Measurements from ENCODE around the gene TAGAP.

Gene TAGAP

DNA sequence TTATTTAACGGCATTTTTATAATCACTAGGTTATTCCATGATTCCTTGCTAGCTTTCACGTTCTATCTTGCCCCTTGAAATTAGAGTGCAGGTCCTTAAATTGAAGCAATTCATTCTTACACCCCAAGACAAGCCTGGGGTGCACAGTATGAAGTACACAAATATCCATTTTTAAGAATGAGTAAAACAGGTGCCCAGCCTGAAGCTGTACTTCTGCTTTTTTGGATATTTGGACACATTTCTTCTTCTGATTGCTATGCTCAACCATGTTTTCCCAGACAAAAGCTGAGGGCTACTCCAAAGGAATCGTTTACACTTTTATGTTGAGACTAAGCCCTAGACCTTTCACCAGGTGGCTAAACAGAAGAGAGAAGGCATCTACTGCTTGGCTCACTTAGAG lies 7.9 kb upstream of the TAGAP start:
- no peak overlapping the region for H2BK12ac ChIP-seq (ENCODE audit: low read length)
- DNase-seq (ENCODE audit: low spot score) = no peak
- no peaks in the 10 kb centered on the region for H3K36me3 ChIP-seq (replicated peaks in 1 of 2; ENCODE audit: control insufficient read depth in 2 of 2, insufficient read depth in 2 of 2, low read length in 2 of 2)
- no peak overlapping the region for H3K4me3 ChIP-seq (ENCODE audit: low read length in 2 of 2)
- no peak overlapping the region for H3K4ac ChIP-seq (ENCODE audit: low read length)
- no peak overlapping the region for H3K9ac ChIP-seq (ENCODE audit: low read depth, low read length, poor library complexity)
- H3K23ac ChIP-seq (ENCODE audit: low read depth, low read length, poor library complexity) = no peak overlapping the region
- H3K4me1 ChIP-seq (ENCODE audit: control insufficient read depth in 2 of 2, insufficient read depth in 1 of 2, low read depth in 1 of 2, low read length in 2 of 2) = no peaks in the 10 kb centered on the region
- no peak overlapping the region for H2BK5ac ChIP-seq (ENCODE audit: low read length)
- no peak overlapping the region for H4K91ac ChIP-seq (ENCODE audit: low read depth, low read length, poor library complexity)
- H3K18ac ChIP-seq (ENCODE audit: low read length) = no peak overlapping the region
- no peak overlapping the region for H2AK5ac ChIP-seq (ENCODE audit: low read depth, low read length)
- WGBS, 2 donors (ENCODE audit: extremely low coverage in 2 of 2, insufficient read length in 2 of 2, insufficient replicate concordance in 1 of 2) = no CpG with 5 or more reads among the region's 3 CpGs
- H2BK120ac ChIP-seq (ENCODE audit: low read depth, low read length) = no peak overlapping the region
- H3K14ac ChIP-seq (ENCODE audit: low read length) = no peak overlapping the region
- no peak overlapping the region for H2BK15ac ChIP-seq (ENCODE audit: low read length)
- no peak overlapping the region for H3K27ac ChIP-seq (replicated peaks; ENCODE audit: low read length)
- H3K9me3 ChIP-seq (replicated peaks in 1 of 2; ENCODE audit: control insufficient read depth in 2 of 2, insufficient read depth in 1 of 2, low read depth in 1 of 2, low read length in 2 of 2) = no peaks in the 10 kb centered on the region
- no peak overlapping the region for H3K4me2 ChIP-seq (ENCODE audit: insufficient read depth, low read length, poor library complexity, severe bottlenecking)
- no peaks in the 10 kb centered on the region for H3K79me1 ChIP-seq (ENCODE audit: low read depth, low read length)
- H2AFZ ChIP-seq (ENCODE audit: low read length) = no peak overlapping the region
- peaks cover 0 to 11% (median 0%) of the 10 kb centered on the region in 3 experiments for H3K27me3 ChIP-seq (ENCODE audit: control insufficient read depth in 3 of 3, insufficient read depth in 3 of 3, low read depth in 1 of 3, low read length in 3 of 3)
- no peak overlapping the region for H4K8ac ChIP-seq (ENCODE audit: low read depth, low read length)

- Histone ChIP-seq H4K91ac (ENCODE audit: low read depth, low read length, poor library complexity) (no peak overlapping the region), H4K8ac (ENCODE audit: low read depth, low read length) (no peak overlapping the region), H3K4ac (ENCODE audit: low read length) (no peak overlapping the region), H3K23ac (ENCODE audit: low read depth, low read length, poor library complexity) (no peak overlapping the region), H2BK5ac (ENCODE audit: low read length) (no peak overlapping the region), H3K4me1 (ENCODE audit: control insufficient read depth in 2 of 2, insufficient read depth in 1 of 2, low read depth in 1 of 2, low read length in 2 of 2) (no peaks in the 10 kb centered on the region), H2BK15ac (ENCODE audit: low read length) (no peak overlapping the region), H2AFZ (ENCODE audit: low read length) (no peak overlapping the region), H2BK12ac (ENCODE audit: low read length) (no peak overlapping the region), H2BK120ac (ENCODE audit: low read depth, low read length) (no peak overlapping the region), H3K79me1 (ENCODE audit: low read depth, low read length) (no peaks in the 10 kb centered on the region), H2AK5ac (ENCODE audit: low read depth, low read length) (no peak overlapping the region), H3K4me3 (ENCODE audit: low read length in 2 of 2) (no peak overlapping the region), H3K14ac (ENCODE audit: low read length) (no peak overlapping the region), H3K27ac (replicated peaks; ENCODE audit: low read length) (no peak overlapping the region), H3K27me3 (ENCODE audit: control insufficient read depth in 3 of 3, insufficient read depth in 3 of 3, low read depth in 1 of 3, low read length in 3 of 3) (peaks cover 0 to 8% (median 0%) of the 10 kb centered on the region in 3 experiments), H3K9me3 (replicated peaks in 1 of 2; ENCODE audit: control insufficient read depth in 2 of 2, insufficient read depth in 1 of 2, low read depth in 1 of 2, low read length in 2 of 2) (no peaks in the 10 kb centered on the region), H3K36me3 (replicated peaks in 1 of 2; ENCODE audit: control insufficient read depth in 2 of 2, insufficient read depth in 2 of 2, low read length in 2 of 2) (no peaks in the 10 kb centered on the region), H3K4me2 (ENCODE audit: insufficient read depth, low read length, poor library complexity, severe bottlenecking) (no peak overlapping the region), H3K18ac (ENCODE audit: low read length) (no peak overlapping the region), H3K9ac (ENCODE audit: low read depth, low read length, poor library complexity) (no peak overlapping the region)
- WGBS, 2 donors (ENCODE audit: extremely low coverage in 2 of 2, insufficient read length in 2 of 2, insufficient replicate concordance in 1 of 2) = no CpG with 5 or more reads among the region's 10 CpGs
- DNase-seq (ENCODE audit: low spot score) = no peak
Observed at GRCh38 chr6:159047891-159048685, 3.3 kb upstream of the TAGAP start.

- H2BK120ac ChIP-seq (ENCODE audit: low read depth, low read length) = no peak overlapping the region
- H3K27ac ChIP-seq (replicated peaks; ENCODE audit: low read length) = no peak overlapping the region
- H3K4ac ChIP-seq (ENCODE audit: low read length) = no peak overlapping the region
- H2AFZ ChIP-seq (ENCODE audit: low read length) = no peak overlapping the region
- H2AK5ac ChIP-seq (ENCODE audit: low read depth, low read length) = no peak overlapping the region
- no peaks in the 10 kb centered on the region for H3K9me3 ChIP-seq (replicated peaks in 1 of 2; ENCODE audit: control insufficient read depth in 2 of 2, insufficient read depth in 1 of 2, low read depth in 1 of 2, low read length in 2 of 2)
- no peak overlapping the region for H3K14ac ChIP-seq (ENCODE audit: low read length)
- no peak overlapping the region for H3K9ac ChIP-seq (ENCODE audit: low read depth, low read length, poor library complexity)
- H3K4me1 ChIP-seq (ENCODE audit: control insufficient read depth in 2 of 2, insufficient read depth in 1 of 2, low read depth in 1 of 2, low read length in 2 of 2) = no peaks in the 10 kb centered on the region
- no peak overlapping the region for H4K8ac ChIP-seq (ENCODE audit: low read depth, low read length)
- H3K36me3 ChIP-seq (replicated peaks in 1 of 2; ENCODE audit: control insufficient read depth in 2 of 2, insufficient read depth in 2 of 2, low read length in 2 of 2) = no peaks in the 10 kb centered on the region
- H3K4me3 ChIP-seq (ENCODE audit: low read length in 2 of 2) = no peak overlapping the region
- no peak overlapping the region for H2BK5ac ChIP-seq (ENCODE audit: low read length)
- no peak overlapping the region for H3K23ac ChIP-seq (ENCODE audit: low read depth, low read length, poor library complexity)
- H3K27me3 ChIP-seq (ENCODE audit: control insufficient read depth in 3 of 3, insufficient read depth in 3 of 3, low read depth in 1 of 3, low read length in 3 of 3) = peaks cover 0 to 16% (median 0%) of the 10 kb centered on the region in 3 experiments
- no peak overlapping the region for H3K18ac ChIP-seq (ENCODE audit: low read length)
- no peak overlapping the region for H2BK12ac ChIP-seq (ENCODE audit: low read length)
- no peak overlapping the region for H4K91ac ChIP-seq (ENCODE audit: low read depth, low read length, poor library complexity)
- no CpG with 5 or more reads among the region's 7 CpGs for WGBS, 2 donors (ENCODE audit: extremely low coverage in 2 of 2, insufficient read length in 2 of 2, insufficient replicate concordance in 1 of 2)
- H2BK15ac ChIP-seq (ENCODE audit: low read length) = no peak overlapping the region
- no peak for DNase-seq (ENCODE audit: low spot score)
- no peak overlapping the region for H3K4me2 ChIP-seq (ENCODE audit: insufficient read depth, low read length, poor library complexity, severe bottlenecking)
- H3K79me1 ChIP-seq (ENCODE audit: low read depth, low read length) = no peaks in the 10 kb centered on the region
Observed at GRCh38 chr6:159045801-159046200, 1.0 kb upstream of the TAGAP start.

GRCh38 chr6:159043947-159044346 lies 844 bp downstream of the TAGAP start:
- no peaks in the 10 kb centered on the region for H3K9me3 ChIP-seq (replicated peaks in 1 of 2; ENCODE audit: control insufficient read depth in 2 of 2, insufficient read depth in 1 of 2, low read depth in 1 of 2, low read length in 2 of 2)
- no CpG with 5 or more reads among the region's 7 CpGs for WGBS, 2 donors (ENCODE audit: extremely low coverage in 2 of 2, insufficient read length in 2 of 2, insufficient replicate concordance in 1 of 2)
- H2BK5ac ChIP-seq (ENCODE audit: low read length) = no peak overlapping the region
- no peak overlapping the region for H3K9ac ChIP-seq (ENCODE audit: low read depth, low read length, poor library complexity)
- H3K79me1 ChIP-seq (ENCODE audit: low read depth, low read length) = no peaks in the 10 kb centered on the region
- no peak overlapping the region for H4K91ac ChIP-seq (ENCODE audit: low read depth, low read length, poor library complexity)
- no peak overlapping the region for H3K4ac ChIP-seq (ENCODE audit: low read length)
- peaks cover 0 to 29% (median 0%) of the 10 kb centered on the region in 3 experiments for H3K27me3 ChIP-seq (ENCODE audit: control insufficient read depth in 3 of 3, insufficient read depth in 3 of 3, low read depth in 1 of 3, low read length in 3 of 3)
- no peak overlapping the region for H2BK120ac ChIP-seq (ENCODE audit: low read depth, low read length)
- H3K14ac ChIP-seq (ENCODE audit: low read length) = no peak overlapping the region
- H3K36me3 ChIP-seq (replicated peaks in 1 of 2; ENCODE audit: control insufficient read depth in 2 of 2, insufficient read depth in 2 of 2, low read length in 2 of 2) = no peaks in the 10 kb centered on the region
- no peak overlapping the region for H2BK12ac ChIP-seq (ENCODE audit: low read length)
- H3K18ac ChIP-seq (ENCODE audit: low read length) = no peak overlapping the region
- H2AFZ ChIP-seq (ENCODE audit: low read length) = no peak overlapping the region
- H4K8ac ChIP-seq (ENCODE audit: low read depth, low read length) = no peak overlapping the region
- H3K4me3 ChIP-seq (ENCODE audit: low read length in 2 of 2) = no peak overlapping the region
- no peak overlapping the region for H2BK15ac ChIP-seq (ENCODE audit: low read length)
- no peak overlapping the region for H3K27ac ChIP-seq (replicated peaks; ENCODE audit: low read length)
- no peak overlapping the region for H3K4me2 ChIP-seq (ENCODE audit: insufficient read depth, low read length, poor library complexity, severe bottlenecking)
- no peak for DNase-seq (ENCODE audit: low spot score)
- no peak overlapping the region for H3K23ac ChIP-seq (ENCODE audit: low read depth, low read length, poor library complexity)
- H3K4me1 ChIP-seq (ENCODE audit: control insufficient read depth in 2 of 2, insufficient read depth in 1 of 2, low read depth in 1 of 2, low read length in 2 of 2) = no peaks in the 10 kb centered on the region
- H2AK5ac ChIP-seq (ENCODE audit: low read depth, low read length) = no peak overlapping the region

All from neuronal stem cell (in vitro differentiated cells).